K562 (cell line): ENCODE data around the gene STEAP1B. TPM values are rescaled to one million over a fixed set of nuclear protein-coding genes. Genes with fewer than 3 reads are reported as not detected.

ENCODE experiments used
- ATAC-seq: fragments of 200-7000 bp; cut with Tn5 transposase; 3 replicates; pipeline ENCODE4 v1.9.1; 2020; ENCODE audit warnings: moderate library complexity
- BruUV-seq: library from RNA; stranded (reverse); fragments of 400-500 nt; replicated peaks from 2 replicates; lab custom pipeline; 2021; lab: Mats Ljungman, UMichigan
- CTCF ChIA-PET: fragments of 300-600 bp; formaldehyde crosslinking; extraction: SDS; loops from one replicate; lab custom pipeline; 2021; ENCODE audit warnings: low intra/inter-chr PET ratio; lab: Yijun Ruan, JAX
- POLR2A ChIA-PET: fragments of 300-600, 350-650 bp; sonication (Branson Sonifier 250); formaldehyde crosslinking; extraction: SDS; loops from one replicate; lab custom pipeline; 2021; ENCODE audit warnings: antibody characterized with exemption, inconsistent platforms; lab: Yijun Ruan, JAX
- DNase-seq, 4 experiments: peaks; one replicate each; pipeline versions ENCODE4 v3.0.0 to v3.0.0-alpha.2; 2011 to 2018; ENCODE audit warnings: low spot score in 3 of 4, mixed read lengths in 3 of 4; ENCODE audit errors: extremely low read depth in 1 of 4
- FAIRE-seq: peaks from 2 replicates; lab custom pipeline; 2011; peaks lifted over from hg19 to GRCh38; lab: Jason Lieb, UNC
- H2AFZ ChIP-seq: 2 replicates; pipeline ENCODE4 v1.6.0; 2011; ENCODE audit warnings: low read depth, low read length, control low read depth, inconsistent platforms
- H3K27ac ChIP-seq: fragments of 200-600 bp; 3 replicates; pipeline ENCODE4 v1.8.0; 2011; ENCODE audit warnings: low read depth, mild to moderate bottlenecking, control low read depth, inconsistent platforms, low read length, moderate library complexity, mixed read lengths; ENCODE audit errors: extremely low read depth
- H3K27me3 ChIP-seq, 2 experiments: fragments of 300-600 bp in 1 of 2; 2 replicates in 1 of 2; 3 replicates in 1 of 2; pipeline versions ENCODE4 v1.6.0 to v1.8.0; 2011; ENCODE audit warnings: inconsistent platforms in 2 of 2, low read length in 2 of 2, mild to moderate bottlenecking in 1 of 2, mixed read lengths in 1 of 2, moderate library complexity in 1 of 2; ENCODE audit not compliant: control insufficient read depth in 2 of 2, insufficient read depth in 2 of 2
- H3K36me3 ChIP-seq: fragments of 300-600 bp; 3 replicates; pipeline ENCODE4 v1.8.0; 2011; ENCODE audit warnings: mild to moderate bottlenecking, low read length, inconsistent platforms; ENCODE audit not compliant: control insufficient read depth, insufficient read depth
- H3K4me1 ChIP-seq, 2 experiments: fragments of 200-600 bp in 1 of 2; replicated peaks in 1 of 2; 2 replicates in 1 of 2; 3 replicates in 1 of 2; pipeline versions ENCODE4 v1.5.1 to v1.8.0; 2011; ENCODE audit warnings: inconsistent platforms in 2 of 2, low read length in 2 of 2, mild to moderate bottlenecking in 1 of 2, mixed read lengths in 1 of 2, moderate library complexity in 1 of 2; ENCODE audit not compliant: control insufficient read depth in 2 of 2, insufficient read depth in 2 of 2
- H3K4me2 ChIP-seq: 2 replicates; pipeline ENCODE4 v1.6.1; 2011; ENCODE audit warnings: low read length, control low read depth, inconsistent platforms, mixed read lengths; ENCODE audit not compliant: insufficient read depth
- H3K4me3 ChIP-seq: fragments of 200-600 bp; sonication (generic), shearing (Covaris generic); 2 replicates; pipeline ENCODE4 v1.5.1; 2016; ENCODE audit warnings: control low read depth, inconsistent platforms
- H3K79me2 ChIP-seq: fragments of 200-600 bp; 3 replicates; pipeline ENCODE4 v1.8.0; 2011; ENCODE audit warnings: low read length, inconsistent platforms; ENCODE audit not compliant: control insufficient read depth, insufficient read depth
- H3K9ac ChIP-seq, 2 experiments: 2 replicates each; pipeline versions ENCODE4 v1.6.0 to v1.6.1; 2011; ENCODE audit warnings: low read depth in 2 of 2, low read length in 2 of 2, control low read depth in 1 of 2, inconsistent platforms in 1 of 2, mild to moderate bottlenecking in 1 of 2, mixed read lengths in 1 of 2; ENCODE audit not compliant: insufficient read depth in 1 of 2
- H3K9me1 ChIP-seq: one replicate; pipeline ENCODE4 v1.6.0; 2011; ENCODE audit warnings: inconsistent platforms, mild to moderate bottlenecking, low read length, moderate library complexity; ENCODE audit not compliant: control insufficient read depth, insufficient read depth
- H3K9me3 ChIP-seq: replicated peaks from 2 replicates; pipeline ENCODE4 v1.5.1; 2011; ENCODE audit warnings: low read depth, low read length, inconsistent platforms; ENCODE audit not compliant: control insufficient read depth, insufficient read depth
- H4K20me1 ChIP-seq: replicated peaks from 2 replicates; pipeline ENCODE4 v1.6.1; 2011; ENCODE audit warnings: low read length, inconsistent platforms, mixed read lengths; ENCODE audit not compliant: control insufficient read depth, insufficient read depth
- FOXK1 ChIP-seq: sonication (generic); formaldehyde crosslinking; IDR thresholded peaks from 2 replicates; pipeline ENCODE4 v1.8.0; 2022; ENCODE audit warnings: missing genetic modification reagents, mild to moderate bottlenecking, borderline replicate concordance
- NBN ChIP-seq: fragments of 450-650 bp; IDR thresholded peaks from 2 replicates; pipeline ENCODE4 v1.6.1; 2016; ENCODE audit warnings: low read depth, mild to moderate bottlenecking
- PHF20 ChIP-seq: fragments of 450-650 bp; IDR thresholded peaks from 2 replicates; pipeline ENCODE4 v1.6.1; 2018; ENCODE audit not compliant: partially characterized antibody
- PHTF2 ChIP-seq: fragments of 250-450 bp; sonication (Bioruptor Pico); IDR thresholded peaks from 2 replicates; pipeline ENCODE4 v1.5.0; 2021; ENCODE audit warnings: mild to moderate bottlenecking
- POLR2A ChIP-seq: fragments of 450-650 bp; conservative IDR thresholded peaks from 2 replicates; pipeline ENCODE4 v1.6.1; 2016
- REST ChIP-seq, 2 experiments: fragments of 450-650 bp; formaldehyde crosslinking in 1 of 2; IDR thresholded peaks; 2 replicates each; pipeline versions ENCODE4 v1.4.0 to v1.6.1; 2014 to 2020; ENCODE audit warnings: mild to moderate bottlenecking in 2 of 2, borderline replicate concordance in 1 of 2, low read depth in 1 of 2
- ZNF41 ChIP-seq: fragments of 250-450 bp; sonication (Bioruptor Pico); conservative IDR thresholded peaks from 2 replicates; pipeline ENCODE4 v1.4.0; 2020; ENCODE audit warnings: mild to moderate bottlenecking
- WGBS: fragments of 100-300 bp; shearing (Covaris generic); methylation state at CpG from one replicate; pipeline ENCODE4 v1.1.6; 2016; ENCODE audit warnings: low coverage, mixed read lengths; ENCODE audit not compliant: insufficient coverage; ENCODE audit errors: missing lambda C conversion rate; 5-methylcytosine and 5-hydroxymethylcytosine counted together
- in situ Hi-C: fragments of 300-500 bp; cut with MboI; formaldehyde crosslinking; loops from 4 replicates; pipeline ENCODE4 v1.15.0; 2018; ENCODE audit warnings: inconsistent platforms, mixed read lengths
- intact Hi-C: fragments of 100-400 bp; cut with micrococcal nuclease; formaldehyde crosslinking; loops from 2 replicates; pipeline ENCODE4 v1.14.2; 2022
- polyA plus RNA-seq, 8 experiments: library from polyadenylated mRNA; depleted of rRNA in 4 of 8; stranded (reverse) in 5 of 8; unstranded in 3 of 8; fragments of >200 nt; fragmentation: Nextera tagmentation in 2 of 8; fragmentation: Illumina TruSeq in 1 of 8; extraction: Ambion mirVana in 2 of 8; extraction: Trizol in 1 of 8; gene quantifications; 2 replicates each; pipeline versions ENCODE4 v1.2.1 to v1.2.3, GENCODE V29; 2011 to 2014; ENCODE audit warnings: inconsistent platforms in 1 of 8, missing spikeins in 1 of 8
- total RNA-seq, 7 experiments: library from RNA; depleted of rRNA in 6 of 7; stranded (reverse); fragments of >200 nt in 6 of 7; fragmentation: Illumina TruSeq in 2 of 7; extraction: Trizol in 2 of 7; gene quantifications; 2 replicates each; pipeline versions ENCODE4 v1.2.1 to v1.2.3, GENCODE V29; 2011 to 2021; ENCODE audit warnings: low replicate concordance in 1 of 7
- TF ChIP-seq, protein P1 (sequence below): sonication (generic); formaldehyde crosslinking; IDR thresholded peaks from 2 replicates; pipeline ENCODE4 v1.8.1; 2023; ENCODE audit warnings: mild to moderate bottlenecking, missing genetic modification reagents, moderate library complexity

Gene STEAP1B
- total and polyA plus RNA-seq, 9 of the 15 experiments (the other 6 are each of a cell fraction or from before 2014, with no cell fraction given): 20.0 to 38.5 (median 30.6) TPM

DNA sequence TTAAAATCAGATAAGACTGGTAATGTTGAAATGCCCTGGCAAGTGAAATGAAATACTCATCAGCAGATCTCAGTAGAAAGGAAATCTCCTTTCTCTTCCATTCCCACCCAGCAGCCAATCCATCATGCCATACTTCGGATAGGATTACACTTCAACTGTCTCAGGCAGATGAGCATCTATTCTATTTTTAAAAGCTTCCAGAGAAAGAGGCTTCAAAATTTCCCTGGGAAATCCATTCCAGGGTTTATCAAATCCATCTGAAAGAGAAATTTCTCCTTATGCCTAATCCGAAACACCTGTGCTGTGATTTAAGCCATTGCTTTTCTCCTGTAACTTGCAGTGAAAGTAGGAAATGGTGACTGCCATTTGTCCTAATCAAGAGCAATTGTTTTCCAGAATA is 82.6 kb downstream of the STEAP1B start:
- Histone ChIP-seq H2AFZ (no peak overlapping the region), H3K27ac (no peak overlapping the region), H3K79me2 (no peaks in the 10 kb centered on the region), H3K36me3 (peaks cover 8% of the 10 kb centered on the region; the same call in 1 of the 3 replicates), H3K9ac (no peak overlapping the region), H3K4me2 (no peak overlapping the region), H3K27me3 (no peaks in the 10 kb centered on the region), H3K4me3 (no peak overlapping the region), H4K20me1 (no peaks in the 10 kb centered on the region), H3K4me1 (no peaks in the 10 kb centered on the region), H3K9me3 (no peaks in the 10 kb centered on the region), H3K9me1 (no peaks in the 10 kb centered on the region)
- WGBS: 92% methylated on average over 2 of the region's 2 CpGs
- DNase-seq: no peak
- FAIRE-seq: no peak
- CTCF ChIA-PET: no interaction called here
- POLR2A ChIA-PET: no interaction called here
- ATAC-seq: no peak
- no peak for TF ChIP-seq POLR2A
- no peak for TF ChIP-seq PHTF2 (CRISPR knock-in tag)
- TF ChIP-seq PHF20: no peak
- in situ Hi-C loops (no loop called here), intact Hi-C loops (no loop called here)
- BruUV-seq: no TSS peak

DNA sequence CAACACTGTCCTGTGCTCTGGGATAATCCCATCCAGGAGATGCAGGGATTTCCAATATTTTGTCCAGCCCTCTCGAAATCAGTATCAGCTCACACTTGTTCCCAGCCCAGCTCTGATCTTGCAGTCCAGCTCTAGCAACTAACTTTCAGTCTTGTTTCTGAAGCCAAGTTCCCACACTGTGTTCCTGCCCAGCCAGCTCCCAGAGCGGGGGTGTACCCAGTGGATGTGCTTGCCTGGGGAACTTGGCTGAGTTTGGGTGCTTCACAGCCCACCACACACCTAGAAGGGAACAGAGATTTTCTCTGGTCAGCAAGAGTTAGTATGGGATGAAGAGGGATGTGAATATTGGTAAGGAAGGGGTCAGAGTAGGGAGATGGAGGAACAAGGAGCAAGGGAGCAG is 85.6 kb downstream of the STEAP1B start:
- DNase-seq (no peak), ATAC-seq (no peak), FAIRE-seq (no peak)
- no peak overlapping the region for H2AFZ ChIP-seq
- POLR2A ChIA-PET: no interaction called here
- no peak overlapping the region for H3K4me3 ChIP-seq
- no peaks in the 10 kb centered on the region for H4K20me1 ChIP-seq
- no peak overlapping the region for H3K27ac ChIP-seq
- H3K9me1 ChIP-seq: no peaks in the 10 kb centered on the region
- no peak overlapping the region for H3K4me2 ChIP-seq
- no peak overlapping the region for H3K9ac ChIP-seq
- intact Hi-C loops (no loop called here), in situ Hi-C loops (no loop called here)
- no peaks in the 10 kb centered on the region for H3K79me2 ChIP-seq
- no TSS peak for BruUV-seq
- no peaks in the 10 kb centered on the region for H3K27me3 ChIP-seq
- no peaks in the 10 kb centered on the region for H3K4me1 ChIP-seq
- peaks cover under 1% of the 10 kb centered on the region; the same call in 1 of the 3 replicates for H3K36me3 ChIP-seq
- CTCF ChIA-PET: no interaction called here
- 35% methylated on average over 2 of the region's 2 CpGs for WGBS
- no peaks in the 10 kb centered on the region for H3K9me3 ChIP-seq
- TF ChIP-seq ZNF41 (no peak), NBN (no peak), FOXK1 (CRISPR knock-in tag) (no peak), REST (IDR thresholded peaks at IDR 0.05; ENCODE audit: borderline replicate concordance) (no peak), REST (CRISPR knock-in tag; IDR thresholded peaks at IDR 0.05; ENCODE audit: low read depth) (no peak)
- TF ChIP-seq, protein P1, sequence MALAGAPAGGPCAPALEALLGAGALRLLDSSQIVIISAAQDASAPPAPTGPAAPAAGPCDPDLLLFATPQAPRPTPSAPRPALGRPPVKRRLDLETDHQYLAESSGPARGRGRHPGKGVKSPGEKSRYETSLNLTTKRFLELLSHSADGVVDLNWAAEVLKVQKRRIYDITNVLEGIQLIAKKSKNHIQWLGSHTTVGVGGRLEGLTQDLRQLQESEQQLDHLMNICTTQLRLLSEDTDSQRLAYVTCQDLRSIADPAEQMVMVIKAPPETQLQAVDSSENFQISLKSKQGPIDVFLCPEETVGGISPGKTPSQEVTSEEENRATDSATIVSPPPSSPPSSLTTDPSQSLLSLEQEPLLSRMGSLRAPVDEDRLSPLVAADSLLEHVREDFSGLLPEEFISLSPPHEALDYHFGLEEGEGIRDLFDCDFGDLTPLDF (CRISPR knock-in tag): no peak
